ENCODE measurements around the gene TRAP1. TPM values are rescaled to one million over a fixed set of nuclear protein-coding genes. Genes with fewer than 3 reads are reported as not detected.

TRAP1 gene
- total RNA-seq, 1 experiment from 2014 or later: 137 TPM

DNA sequence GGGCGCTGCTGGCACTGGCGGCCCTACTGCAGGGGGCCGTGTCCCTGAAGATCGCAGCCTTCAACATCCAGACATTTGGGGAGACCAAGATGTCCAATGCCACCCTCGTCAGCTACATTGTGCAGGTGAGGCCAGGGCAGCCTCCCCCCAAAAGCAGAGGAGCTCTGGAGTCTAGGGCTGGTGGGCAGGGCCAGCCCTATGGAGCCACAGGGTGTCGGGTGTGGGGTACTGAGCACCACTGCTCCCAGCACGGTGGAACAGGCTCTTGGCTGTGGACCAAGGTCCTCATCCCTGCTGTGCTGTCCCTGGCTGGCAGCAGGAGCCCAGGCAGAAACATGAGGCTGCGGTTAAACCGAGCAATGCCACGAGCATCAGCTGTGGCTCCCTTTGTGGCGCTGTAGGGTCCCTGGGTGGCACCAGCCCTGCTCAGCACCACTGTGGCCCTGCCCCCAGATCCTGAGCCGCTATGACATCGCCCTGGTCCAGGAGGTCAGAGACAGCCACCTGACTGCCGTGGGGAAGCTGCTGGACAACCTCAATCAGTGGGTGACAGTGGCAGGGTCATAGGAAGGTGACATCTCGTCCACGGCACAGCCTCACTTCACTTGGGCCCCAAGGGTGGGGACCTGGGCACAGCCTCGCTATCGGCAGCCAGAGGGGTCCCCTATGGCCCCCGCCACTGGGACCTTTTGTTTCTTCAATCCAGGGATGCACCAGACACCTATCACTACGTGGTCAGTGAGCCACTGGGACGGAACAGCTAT is 61.7 kb downstream of the TRAP1 start:
- in situ Hi-C loops (cut with HindIII; ENCODE audit: low pct_unique_long_range_greater_than_20kb, low sequenced_read_pairs): no loop called here
- ChIA-PET CTCF (no interaction called here), POLR2A (no interaction called here)
- DNase-seq (ENCODE audit: low read depth, low spot score) (no peak), ATAC-seq (peak; percentile 32)
- TF ChIP-seq POLR2AphosphoS5 (IDR thresholded peaks at IDR 0.05; ENCODE audit: low read depth, low read length): no peak
- TF ChIP-seq SIN3A (IDR thresholded peaks at IDR 0.05; ENCODE audit: borderline replicate concordance, insufficient read depth, low read depth, low read length): no peak
- TF ChIP-seq, protein P1, sequence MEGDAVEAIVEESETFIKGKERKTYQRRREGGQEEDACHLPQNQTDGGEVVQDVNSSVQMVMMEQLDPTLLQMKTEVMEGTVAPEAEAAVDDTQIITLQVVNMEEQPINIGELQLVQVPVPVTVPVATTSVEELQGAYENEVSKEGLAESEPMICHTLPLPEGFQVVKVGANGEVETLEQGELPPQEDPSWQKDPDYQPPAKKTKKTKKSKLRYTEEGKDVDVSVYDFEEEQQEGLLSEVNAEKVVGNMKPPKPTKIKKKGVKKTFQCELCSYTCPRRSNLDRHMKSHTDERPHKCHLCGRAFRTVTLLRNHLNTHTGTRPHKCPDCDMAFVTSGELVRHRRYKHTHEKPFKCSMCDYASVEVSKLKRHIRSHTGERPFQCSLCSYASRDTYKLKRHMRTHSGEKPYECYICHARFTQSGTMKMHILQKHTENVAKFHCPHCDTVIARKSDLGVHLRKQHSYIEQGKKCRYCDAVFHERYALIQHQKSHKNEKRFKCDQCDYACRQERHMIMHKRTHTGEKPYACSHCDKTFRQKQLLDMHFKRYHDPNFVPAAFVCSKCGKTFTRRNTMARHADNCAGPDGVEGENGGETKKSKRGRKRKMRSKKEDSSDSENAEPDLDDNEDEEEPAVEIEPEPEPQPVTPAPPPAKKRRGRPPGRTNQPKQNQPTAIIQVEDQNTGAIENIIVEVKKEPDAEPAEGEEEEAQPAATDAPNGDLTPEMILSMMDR (IDR thresholded peaks at IDR 0.05): no peak
- TF ChIP-seq TCF7L2 (IDR thresholded peaks at IDR 0.05; ENCODE audit: low read depth, low read length): no peak
- TF ChIP-seq, protein P2, sequence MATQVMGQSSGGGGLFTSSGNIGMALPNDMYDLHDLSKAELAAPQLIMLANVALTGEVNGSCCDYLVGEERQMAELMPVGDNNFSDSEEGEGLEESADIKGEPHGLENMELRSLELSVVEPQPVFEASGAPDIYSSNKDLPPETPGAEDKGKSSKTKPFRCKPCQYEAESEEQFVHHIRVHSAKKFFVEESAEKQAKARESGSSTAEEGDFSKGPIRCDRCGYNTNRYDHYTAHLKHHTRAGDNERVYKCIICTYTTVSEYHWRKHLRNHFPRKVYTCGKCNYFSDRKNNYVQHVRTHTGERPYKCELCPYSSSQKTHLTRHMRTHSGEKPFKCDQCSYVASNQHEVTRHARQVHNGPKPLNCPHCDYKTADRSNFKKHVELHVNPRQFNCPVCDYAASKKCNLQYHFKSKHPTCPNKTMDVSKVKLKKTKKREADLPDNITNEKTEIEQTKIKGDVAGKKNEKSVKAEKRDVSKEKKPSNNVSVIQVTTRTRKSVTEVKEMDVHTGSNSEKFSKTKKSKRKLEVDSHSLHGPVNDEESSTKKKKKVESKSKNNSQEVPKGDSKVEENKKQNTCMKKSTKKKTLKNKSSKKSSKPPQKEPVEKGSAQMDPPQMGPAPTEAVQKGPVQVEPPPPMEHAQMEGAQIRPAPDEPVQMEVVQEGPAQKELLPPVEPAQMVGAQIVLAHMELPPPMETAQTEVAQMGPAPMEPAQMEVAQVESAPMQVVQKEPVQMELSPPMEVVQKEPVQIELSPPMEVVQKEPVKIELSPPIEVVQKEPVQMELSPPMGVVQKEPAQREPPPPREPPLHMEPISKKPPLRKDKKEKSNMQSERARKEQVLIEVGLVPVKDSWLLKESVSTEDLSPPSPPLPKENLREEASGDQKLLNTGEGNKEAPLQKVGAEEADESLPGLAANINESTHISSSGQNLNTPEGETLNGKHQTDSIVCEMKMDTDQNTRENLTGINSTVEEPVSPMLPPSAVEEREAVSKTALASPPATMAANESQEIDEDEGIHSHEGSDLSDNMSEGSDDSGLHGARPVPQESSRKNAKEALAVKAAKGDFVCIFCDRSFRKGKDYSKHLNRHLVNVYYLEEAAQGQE (IDR thresholded peaks at IDR 0.05; ENCODE audit: insufficient read depth in 1 of 2, low read depth in 2 of 2, low read length in 1 of 2): no peak
- H3K4me3 ChIP-seq (ENCODE audit: low read depth in 2 of 2, low read length in 2 of 2): no peak overlapping the region
- H3K4me1 ChIP-seq (ENCODE audit: control insufficient read depth, insufficient read depth, low read length): peaks cover 17% of the 10 kb centered on the region
- no TSS peak for BruUV-seq (replicated peaks)
- H3K27me3 ChIP-seq (ENCODE audit: control insufficient read depth, insufficient read depth, low read length): no peaks in the 10 kb centered on the region
- no peaks in the 10 kb centered on the region for H3K36me3 ChIP-seq (ENCODE audit: control insufficient read depth, insufficient read depth, low read length)
- intact Hi-C loops (cut with micrococcal nuclease; ENCODE audit: unreplicated experiment): no loop called here
- H3K27ac ChIP-seq (ENCODE audit: low read length): no peak overlapping the region
- no peaks in the 10 kb centered on the region for H3K9me3 ChIP-seq (ENCODE audit: control insufficient read depth, insufficient read depth, low read depth, low read length)

DNA sequence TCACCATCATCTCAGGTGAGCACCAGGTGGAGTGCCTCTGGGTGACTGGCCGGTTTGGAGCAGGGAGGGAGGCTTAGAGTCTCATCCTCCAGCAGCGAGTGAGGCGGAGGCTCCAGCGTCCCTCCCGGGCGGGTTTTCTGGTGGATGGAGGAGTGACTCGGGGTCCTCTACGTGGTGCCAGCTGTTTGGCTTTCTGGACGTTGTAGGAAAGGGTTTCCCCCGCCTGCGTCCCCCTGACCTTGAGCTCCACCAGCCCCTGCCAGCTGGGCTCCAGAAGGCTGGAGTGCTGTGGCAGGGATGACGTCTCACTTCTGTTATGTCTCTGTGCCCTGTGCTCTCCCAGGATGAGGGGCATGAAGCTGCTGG is 62.3 kb downstream of the TRAP1 start:
- TF ChIP-seq, protein P2 (IDR thresholded peaks at IDR 0.05; ENCODE audit: insufficient read depth in 1 of 2, low read depth in 2 of 2, low read length in 1 of 2): no peak
- TF ChIP-seq SIN3A (IDR thresholded peaks at IDR 0.05; ENCODE audit: borderline replicate concordance, insufficient read depth, low read depth, low read length) (no peak), POLR2AphosphoS5 (IDR thresholded peaks at IDR 0.05; ENCODE audit: low read depth, low read length) (no peak), TCF7L2 (IDR thresholded peaks at IDR 0.05; ENCODE audit: low read depth, low read length) (no peak)
- TF ChIP-seq, protein P1 (IDR thresholded peaks at IDR 0.05): no peak
- H3K4me3 ChIP-seq (ENCODE audit: low read depth in 2 of 2, low read length in 2 of 2): no peak overlapping the region
- ChIA-PET CTCF (no interaction called here), POLR2A (no interaction called here)
- no peaks in the 10 kb centered on the region for H3K9me3 ChIP-seq (ENCODE audit: control insufficient read depth, insufficient read depth, low read depth, low read length)
- DNase-seq (ENCODE audit: low read depth, low spot score) (no peak), ATAC-seq (no peak)
- H3K4me1 ChIP-seq (ENCODE audit: control insufficient read depth, insufficient read depth, low read length): peaks cover 17% of the 10 kb centered on the region
- no peak overlapping the region for H3K27ac ChIP-seq (ENCODE audit: low read length)
- intact Hi-C loops (cut with micrococcal nuclease; ENCODE audit: unreplicated experiment) (no loop called here), in situ Hi-C loops (cut with HindIII; ENCODE audit: low pct_unique_long_range_greater_than_20kb, low sequenced_read_pairs) (no loop called here)
- BruUV-seq (replicated peaks): no TSS peak
- peaks cover 2% of the 10 kb centered on the region; the same call in 1 of the 2 replicates for H3K36me3 ChIP-seq (ENCODE audit: control insufficient read depth, insufficient read depth, low read length)
- H3K27me3 ChIP-seq (ENCODE audit: control insufficient read depth, insufficient read depth, low read length): no peaks in the 10 kb centered on the region

All from Panc1 (cell line).